ENCODE data around the gene TEAD4. TPM values are rescaled to one million over a fixed set of nuclear protein-coding genes. Genes with fewer than 3 reads are reported as not detected.

TEAD4 gene
- total RNA-seq, 1 donor from 2014 or later: 19.7 TPM

DNA sequence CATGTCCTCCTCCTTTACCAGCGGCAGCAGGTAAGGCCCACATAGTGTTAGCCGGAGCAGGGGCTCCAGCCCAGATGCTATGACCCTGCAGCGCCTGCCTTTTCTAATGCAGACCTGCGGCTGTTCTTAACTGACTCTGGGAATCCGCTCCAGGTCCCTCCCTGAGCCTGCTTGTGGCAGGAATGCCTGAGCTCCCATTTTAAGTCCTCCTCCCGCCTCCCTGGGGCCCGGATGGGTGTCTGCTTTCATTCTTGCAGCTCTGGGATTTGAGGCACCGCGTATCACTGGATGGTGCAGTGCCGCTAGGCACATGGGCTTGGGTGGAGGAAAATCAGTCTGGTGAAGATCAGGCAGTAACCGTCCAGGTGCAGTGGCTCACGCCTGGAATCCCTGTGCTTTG lies 125.5 kb downstream of the TEAD4 start:
- peaks cover 6% of the 10 kb centered on the region for H3K36me3 Mint-ChIP-seq (ENCODE audit: insufficient read depth)
- no peak overlapping the region for H3K4me3 Mint-ChIP-seq (ENCODE audit: low read depth)
- DNase-seq (ENCODE audit: low spot score, unreplicated experiment): no peak

DNA sequence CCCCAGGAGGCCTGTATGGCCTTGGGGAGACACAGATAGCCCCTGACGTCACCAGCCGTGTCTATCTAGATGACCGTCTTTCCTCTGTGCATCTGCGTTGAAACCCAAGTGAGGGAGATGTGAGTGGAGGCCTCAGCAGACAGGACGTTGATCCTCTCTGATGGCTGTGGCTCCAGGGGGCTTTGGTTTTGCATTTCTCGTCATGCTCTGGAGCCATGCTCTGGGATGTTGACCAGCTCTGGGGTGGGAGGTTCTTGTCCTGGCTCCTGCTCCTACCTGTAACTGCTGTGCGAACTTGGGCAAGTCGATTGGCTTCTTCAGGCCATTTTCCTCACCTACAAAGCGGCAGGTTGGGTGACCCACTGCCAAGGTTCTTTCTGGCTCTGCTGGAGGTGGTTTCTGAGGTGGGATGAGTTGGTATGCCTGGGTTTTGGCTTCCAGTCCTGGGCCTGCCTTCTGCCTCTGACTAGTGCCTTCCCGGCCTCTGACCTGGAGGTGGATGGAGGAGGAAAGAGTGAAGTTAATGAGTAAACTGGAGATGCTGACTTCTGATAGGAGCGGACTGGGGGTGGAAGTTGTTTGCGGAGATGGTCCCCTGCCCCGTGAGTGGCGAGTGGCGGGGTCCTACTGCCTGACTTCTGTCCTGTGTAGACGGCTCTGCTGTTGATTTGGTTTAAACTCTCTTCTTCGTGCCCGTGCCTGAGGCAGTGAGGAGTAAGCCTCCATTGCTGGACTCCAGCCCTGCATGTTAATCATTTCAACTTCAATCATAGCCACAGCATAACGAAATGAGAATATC lies 126.3 kb downstream of the TEAD4 start:
- TF ChIP-seq, protein P1, sequence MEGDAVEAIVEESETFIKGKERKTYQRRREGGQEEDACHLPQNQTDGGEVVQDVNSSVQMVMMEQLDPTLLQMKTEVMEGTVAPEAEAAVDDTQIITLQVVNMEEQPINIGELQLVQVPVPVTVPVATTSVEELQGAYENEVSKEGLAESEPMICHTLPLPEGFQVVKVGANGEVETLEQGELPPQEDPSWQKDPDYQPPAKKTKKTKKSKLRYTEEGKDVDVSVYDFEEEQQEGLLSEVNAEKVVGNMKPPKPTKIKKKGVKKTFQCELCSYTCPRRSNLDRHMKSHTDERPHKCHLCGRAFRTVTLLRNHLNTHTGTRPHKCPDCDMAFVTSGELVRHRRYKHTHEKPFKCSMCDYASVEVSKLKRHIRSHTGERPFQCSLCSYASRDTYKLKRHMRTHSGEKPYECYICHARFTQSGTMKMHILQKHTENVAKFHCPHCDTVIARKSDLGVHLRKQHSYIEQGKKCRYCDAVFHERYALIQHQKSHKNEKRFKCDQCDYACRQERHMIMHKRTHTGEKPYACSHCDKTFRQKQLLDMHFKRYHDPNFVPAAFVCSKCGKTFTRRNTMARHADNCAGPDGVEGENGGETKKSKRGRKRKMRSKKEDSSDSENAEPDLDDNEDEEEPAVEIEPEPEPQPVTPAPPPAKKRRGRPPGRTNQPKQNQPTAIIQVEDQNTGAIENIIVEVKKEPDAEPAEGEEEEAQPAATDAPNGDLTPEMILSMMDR (IDR thresholded peaks at IDR 0.05; ENCODE audit: unreplicated experiment): no peak
- Mint-ChIP-seq H3K4me3 (ENCODE audit: low read depth) (no peak overlapping the region), H3K4me1 (ENCODE audit: low read depth) (peaks cover 12% of the 10 kb centered on the region)

More for the DNA sequence above, 125.5 kb downstream of the TEAD4 start:
- peaks cover 12% of the 10 kb centered on the region for H3K4me1 Mint-ChIP-seq (ENCODE audit: low read depth)
- no peak overlapping the region for H3K27ac Mint-ChIP-seq
- TF ChIP-seq, protein P1 (IDR thresholded peaks at IDR 0.05; ENCODE audit: unreplicated experiment): no peak
- peaks cover 6% of the 10 kb centered on the region for H3K27me3 Mint-ChIP-seq
- no peaks in the 10 kb centered on the region for H3K9me3 Mint-ChIP-seq (ENCODE audit: low read depth)

DNA sequence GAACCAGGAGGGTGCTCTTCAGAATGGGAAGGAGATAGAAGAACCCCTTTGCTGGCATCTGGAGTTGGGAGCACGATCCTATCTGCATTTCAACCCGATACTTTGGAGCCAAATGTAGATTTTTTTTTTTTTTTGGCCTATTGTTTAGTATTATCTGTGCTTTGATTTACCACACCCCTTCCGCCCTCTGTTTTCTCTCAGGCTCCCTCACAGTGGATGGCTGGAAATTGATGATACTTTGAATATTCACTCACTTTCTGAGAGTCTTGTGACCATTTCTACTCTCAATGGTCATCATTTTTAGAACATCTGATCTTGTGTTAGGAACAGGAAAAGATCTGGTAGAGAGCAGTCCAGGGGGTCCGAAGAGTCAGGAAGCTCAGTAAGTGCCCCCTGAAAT lies 127.0 kb downstream of the TEAD4 start:
- Mint-ChIP-seq H3K4me1 (ENCODE audit: low read depth) (peaks cover 12% of the 10 kb centered on the region), H3K27ac (no peak overlapping the region), H3K27me3 (peaks cover 6% of the 10 kb centered on the region), H3K4me3 (ENCODE audit: low read depth) (no peak overlapping the region), H3K9me3 (ENCODE audit: low read depth) (no peaks in the 10 kb centered on the region), H3K36me3 (ENCODE audit: insufficient read depth) (peaks cover 6% of the 10 kb centered on the region)
- DNase-seq (ENCODE audit: low spot score, unreplicated experiment): no peak
- TF ChIP-seq, protein P1 (IDR thresholded peaks at IDR 0.05; ENCODE audit: unreplicated experiment): no peak

More for the DNA sequence above, 126.3 kb downstream of the TEAD4 start:
- H3K27me3 Mint-ChIP-seq: peaks cover 6% of the 10 kb centered on the region
- no peak for DNase-seq (ENCODE audit: low spot score, unreplicated experiment)
- H3K9me3 Mint-ChIP-seq (ENCODE audit: low read depth): no peaks in the 10 kb centered on the region
- H3K27ac Mint-ChIP-seq: no peak overlapping the region
- H3K36me3 Mint-ChIP-seq (ENCODE audit: insufficient read depth): peaks cover 6% of the 10 kb centered on the region

GRCh38 chr12:3086729-3087323 lies 127.6 kb downstream of the TEAD4 start:
- Mint-ChIP-seq H3K36me3 (ENCODE audit: insufficient read depth) (peaks cover 6% of the 10 kb centered on the region), H3K27me3 (peaks cover 6% of the 10 kb centered on the region), H3K27ac (no peak overlapping the region), H3K9me3 (ENCODE audit: low read depth) (no peaks in the 10 kb centered on the region), H3K4me1 (ENCODE audit: low read depth) (peaks cover 12% of the 10 kb centered on the region), H3K4me3 (ENCODE audit: low read depth) (no peak overlapping the region)
- TF ChIP-seq, protein P1 (IDR thresholded peaks at IDR 0.05; ENCODE audit: unreplicated experiment): no peak
- DNase-seq (ENCODE audit: low spot score, unreplicated experiment): no peak

DNA sequence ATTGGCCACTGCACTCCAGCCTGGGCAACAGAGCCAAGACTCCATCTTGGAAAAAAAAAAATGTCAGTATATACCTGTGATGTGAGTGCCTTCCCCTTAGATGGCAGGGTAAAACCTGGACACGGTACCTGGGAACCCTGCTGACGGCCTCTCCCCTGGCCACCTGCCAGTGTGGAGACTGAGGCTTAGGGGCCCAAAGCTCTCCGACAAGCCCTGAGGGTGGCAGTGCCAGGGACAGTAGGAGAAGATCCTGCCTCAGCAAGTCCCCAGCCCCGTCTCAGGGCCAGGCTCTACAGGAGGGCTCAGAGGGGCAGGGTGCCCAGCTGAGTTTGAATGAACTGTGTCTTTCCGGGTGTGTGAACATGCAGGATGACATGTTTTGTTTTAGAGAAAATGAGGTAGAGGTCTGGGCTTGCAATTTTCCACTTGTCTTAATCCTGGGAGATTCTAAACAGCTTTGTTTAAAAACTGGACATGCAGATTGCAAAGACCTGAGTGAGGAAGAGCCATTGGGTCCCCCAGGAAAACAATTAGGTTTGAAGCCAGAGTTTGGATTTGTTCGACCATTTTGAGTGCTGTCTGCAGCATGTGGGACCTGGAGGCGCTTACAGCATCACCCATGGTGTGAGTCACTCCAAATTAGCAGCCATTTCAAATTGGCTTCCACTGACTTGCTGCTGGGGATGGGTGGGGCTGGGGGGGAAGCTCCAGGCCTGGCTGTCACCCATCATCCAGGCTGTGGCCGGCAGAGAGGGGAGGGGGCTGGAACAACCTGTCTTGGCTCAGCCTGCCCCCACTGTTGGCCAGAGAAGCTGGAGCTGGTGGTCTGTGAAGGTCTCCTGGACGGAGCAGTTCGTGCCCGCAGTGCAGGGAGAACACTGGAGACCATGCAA lies 128.8 kb downstream of the TEAD4 start:
- peaks cover 10% of the 10 kb centered on the region for H3K4me1 Mint-ChIP-seq (ENCODE audit: low read depth)
- H3K36me3 Mint-ChIP-seq (ENCODE audit: insufficient read depth): peaks cover 5% of the 10 kb centered on the region
- H3K9me3 Mint-ChIP-seq (ENCODE audit: low read depth): no peaks in the 10 kb centered on the region
- peaks cover 6% of the 10 kb centered on the region for H3K27me3 Mint-ChIP-seq
- no peak overlapping the region for H3K4me3 Mint-ChIP-seq (ENCODE audit: low read depth)
- H3K27ac Mint-ChIP-seq: no peak overlapping the region
- no peak for DNase-seq (ENCODE audit: low spot score, unreplicated experiment)
- TF ChIP-seq, protein P1 (IDR thresholded peaks at IDR 0.05; ENCODE audit: unreplicated experiment): no peak

Measured in progenitor cell of endocrine pancreas (in vitro differentiated cells).